Left lung (tissue), 10 donors: ENCODE measurements around the gene EHBP1. TPM values are rescaled to one million over a fixed set of nuclear protein-coding genes. Genes with fewer than 3 reads are reported as not detected.

ENCODE experiments used
- ATAC-seq: fragments of 200-7000 bp; cut with Tn5 transposase; one replicate; pipeline ENCODE4 v1.9.1; 2020; ENCODE audit warnings: moderate library complexity
- DNase-seq, 4 donors: peaks; one replicate each; pipeline ENCODE4 v3.0.0-alpha.2; 2013 to 2020
- H3K27ac ChIP-seq, 2 donors: fragments of 200-600 bp; sonication (generic) in 1 of 2; one replicate each; pipeline versions ENCODE4 v1.5.0 to v1.8.0; 2020 to 2021
- H3K27me3 ChIP-seq, 2 donors: fragments of 200-600 bp; sonication (generic) in 1 of 2; one replicate each; pipeline versions ENCODE4 v1.5.0 to v1.8.0; 2020 to 2021
- H3K36me3 ChIP-seq, 2 donors: fragments of 200-600 bp; sonication (generic) in 1 of 2; one replicate each; pipeline versions ENCODE4 v1.5.0 to v1.8.0; 2020 to 2021
- H3K4me1 ChIP-seq, 2 donors: fragments of 200-600 bp; one replicate each; pipeline ENCODE4 v1.8.0; 2021
- H3K4me3 ChIP-seq, 2 donors: fragments of 200-600 bp; sonication (generic) in 1 of 2; one replicate each; pipeline versions ENCODE4 v1.5.0 to v1.8.0; 2020 to 2021; ENCODE audit warnings: mild to moderate bottlenecking in 1 of 2
- H3K9me3 ChIP-seq, 2 donors: fragments of 200-600 bp; sonication (generic) in 1 of 2; one replicate each; pipeline versions ENCODE4 v1.5.0 to v1.8.0; 2020 to 2021
- intact Hi-C, 2 donors: fragments of 100-400 bp; cut with DNase I; formaldehyde crosslinking; loops; one replicate each; pipeline versions ENCODE4 v1.11.2 to v1.14.2; 2022
- polyA plus RNA-seq, 6 donors: library from polyadenylated mRNA; unstranded; fragments of 120-200 nt; gene quantifications; one replicate each; pipeline ENCODE4 v1.2.1, GENCODE V29; 2013; ENCODE audit not compliant: insufficient read length in 6 of 6
- total RNA-seq, 2 donors: library from RNA; stranded (reverse); fragmentation: NEBNext Ultra II Directional; extraction: Animal tissue kit (Norgen Biotek cat#: 25700); gene quantifications; one replicate each; pipeline ENCODE4 v1.2.1, GENCODE V29; 2021
- TF ChIP-seq, protein P1 (sequence below), 2 donors: fragments of 200-600 bp; sonication (generic) in 1 of 2; IDR thresholded peaks; one replicate each; pipeline versions ENCODE4 v1.5.0 to v1.8.0; 2021; ENCODE audit warnings: antibody characterized with exemption in 2 of 2
- donor health status: DM: no; HTN: yes; CAD: no.
- donor health status: DM: no; HTN: no; CAD: no.

Gene EHBP1
- total and polyA plus RNA-seq, 8 donors: 35.4 to 48.9 (median 38.9) TPM

DNA sequence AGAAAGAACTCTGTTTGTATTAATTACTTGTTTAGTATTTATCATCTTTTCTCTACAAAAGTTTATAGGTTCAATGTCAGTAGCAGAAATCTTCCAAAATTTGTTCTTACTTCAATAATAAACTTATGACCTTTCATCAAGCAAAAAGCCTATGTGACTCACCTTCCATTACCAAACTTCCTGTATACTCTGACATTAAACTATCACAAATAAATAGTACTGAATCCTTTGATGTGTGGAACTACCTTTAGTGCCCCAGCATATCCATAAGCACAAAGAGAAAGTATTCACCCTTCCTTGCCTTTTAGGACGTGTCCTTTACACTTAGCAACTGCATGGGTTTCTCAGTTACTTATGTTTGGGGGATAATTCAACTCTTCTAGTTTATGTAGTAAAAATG lies 166.0 kb downstream of the EHBP1 start:
- ATAC-seq: no peak
- peaks cover 0 to 40% of the 10 kb centered on the region in 2 donors for H3K36me3 ChIP-seq
- peaks cover 0 to 22% of the 10 kb centered on the region in 2 donors for H3K9me3 ChIP-seq
- no peak overlapping the region for H3K27ac ChIP-seq
- intact Hi-C loops: no loop called here
- H3K4me3 ChIP-seq: no peak overlapping the region
- H3K27me3 ChIP-seq: no peaks in the 10 kb centered on the region
- no peaks in the 10 kb centered on the region for H3K4me1 ChIP-seq
- no peak for DNase-seq
- TF ChIP-seq, protein P1, sequence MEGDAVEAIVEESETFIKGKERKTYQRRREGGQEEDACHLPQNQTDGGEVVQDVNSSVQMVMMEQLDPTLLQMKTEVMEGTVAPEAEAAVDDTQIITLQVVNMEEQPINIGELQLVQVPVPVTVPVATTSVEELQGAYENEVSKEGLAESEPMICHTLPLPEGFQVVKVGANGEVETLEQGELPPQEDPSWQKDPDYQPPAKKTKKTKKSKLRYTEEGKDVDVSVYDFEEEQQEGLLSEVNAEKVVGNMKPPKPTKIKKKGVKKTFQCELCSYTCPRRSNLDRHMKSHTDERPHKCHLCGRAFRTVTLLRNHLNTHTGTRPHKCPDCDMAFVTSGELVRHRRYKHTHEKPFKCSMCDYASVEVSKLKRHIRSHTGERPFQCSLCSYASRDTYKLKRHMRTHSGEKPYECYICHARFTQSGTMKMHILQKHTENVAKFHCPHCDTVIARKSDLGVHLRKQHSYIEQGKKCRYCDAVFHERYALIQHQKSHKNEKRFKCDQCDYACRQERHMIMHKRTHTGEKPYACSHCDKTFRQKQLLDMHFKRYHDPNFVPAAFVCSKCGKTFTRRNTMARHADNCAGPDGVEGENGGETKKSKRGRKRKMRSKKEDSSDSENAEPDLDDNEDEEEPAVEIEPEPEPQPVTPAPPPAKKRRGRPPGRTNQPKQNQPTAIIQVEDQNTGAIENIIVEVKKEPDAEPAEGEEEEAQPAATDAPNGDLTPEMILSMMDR (IDR thresholded peaks at IDR 0.05): no peak

DNA sequence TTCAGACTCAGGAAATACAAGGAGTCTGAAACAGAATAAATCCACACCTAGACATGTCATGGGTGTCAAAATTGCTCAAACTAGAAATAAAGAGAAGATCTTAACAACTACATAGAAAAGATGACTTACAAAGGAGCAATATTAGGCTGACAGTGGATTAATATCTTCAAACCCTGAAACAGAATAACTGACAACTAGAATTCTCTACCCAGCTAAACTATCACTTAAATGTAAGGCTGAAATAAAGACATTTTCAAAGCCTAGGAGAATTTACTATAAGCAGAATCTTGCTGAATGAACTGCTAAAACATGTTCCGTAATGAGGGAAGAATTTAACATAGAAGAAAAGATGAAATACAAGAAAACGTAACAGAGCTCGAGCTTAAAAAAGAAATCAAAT lies 168.1 kb downstream of the EHBP1 start:
- DNase-seq: no peak
- TF ChIP-seq, protein P1 (IDR thresholded peaks at IDR 0.05): no peak
- Histone ChIP-seq H3K27me3 (no peaks in the 10 kb centered on the region), H3K27ac (no peak overlapping the region), H3K4me3 (no peak overlapping the region), H3K9me3 (peaks cover 0 to 24% of the 10 kb centered on the region in 2 donors), H3K4me1 (no peaks in the 10 kb centered on the region), H3K36me3 (peaks cover 0 to 35% of the 10 kb centered on the region in 2 donors)
- intact Hi-C loops: no loop called here
- no peak for ATAC-seq

DNA sequence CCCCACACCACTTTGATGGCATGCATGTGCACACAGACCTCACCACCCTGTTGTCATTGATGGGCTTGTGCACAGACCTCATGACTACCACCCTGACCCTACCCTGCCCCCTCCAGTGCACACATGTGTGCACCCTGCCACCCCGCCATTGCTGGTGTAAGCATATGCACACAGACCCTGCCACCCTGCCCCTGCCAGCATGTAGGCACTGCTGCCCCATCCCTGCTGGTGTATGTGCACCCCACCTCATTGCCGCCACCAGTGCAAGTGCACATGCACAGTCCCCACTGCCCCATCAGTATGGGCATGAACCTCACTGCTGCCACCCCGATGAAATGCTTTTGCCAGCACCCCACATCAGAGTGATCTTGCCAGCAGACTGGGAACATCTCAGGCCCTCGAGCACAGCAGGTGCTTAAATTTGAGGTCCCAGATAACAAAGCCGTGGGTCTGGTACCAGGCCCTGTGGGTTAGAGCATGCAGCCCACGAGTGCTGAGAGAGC lies 169.4 kb downstream of the EHBP1 start:
- Histone ChIP-seq H3K27me3 (no peaks in the 10 kb centered on the region), H3K4me1 (no peaks in the 10 kb centered on the region), H3K27ac (no peak overlapping the region), H3K36me3 (peaks cover 0 to 35% of the 10 kb centered on the region in 2 donors), H3K9me3 (peaks cover 0 to 27% of the 10 kb centered on the region in 2 donors), H3K4me3 (no peak overlapping the region)
- DNase-seq (no peak), ATAC-seq (no peak)
- intact Hi-C loops: no loop called here
- TF ChIP-seq, protein P1 (IDR thresholded peaks at IDR 0.05): no peak

DNA sequence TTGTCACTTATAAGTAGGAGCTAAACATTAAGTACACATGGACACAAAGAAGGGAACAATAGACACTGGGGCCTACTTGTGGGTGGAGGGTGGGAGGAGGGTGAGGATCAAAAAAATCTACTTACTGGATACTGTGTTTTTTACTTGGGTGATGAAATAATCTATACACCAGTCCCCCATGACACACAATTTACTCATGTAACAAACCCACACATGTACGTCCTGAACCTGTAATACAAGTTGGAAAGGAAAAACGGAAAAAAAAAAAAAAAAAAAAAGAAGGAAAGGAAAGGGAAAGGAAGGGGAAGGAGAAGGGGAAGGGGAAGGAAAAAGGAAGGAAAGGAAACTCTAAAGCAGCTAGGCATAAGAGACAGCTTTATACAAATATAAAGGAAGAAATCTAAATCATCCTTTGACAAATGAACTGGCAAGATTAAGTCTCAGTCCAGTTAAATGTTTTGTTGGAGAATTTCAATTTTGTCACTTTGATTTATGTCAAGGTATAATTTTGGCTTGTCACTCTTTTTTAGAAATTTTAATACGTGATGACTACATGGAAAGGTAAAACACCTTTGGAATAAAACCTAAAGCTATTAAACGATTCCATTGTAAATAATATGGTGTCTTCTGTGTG lies 175.8 kb downstream of the EHBP1 start:
- H3K27me3 ChIP-seq: no peaks in the 10 kb centered on the region
- TF ChIP-seq, protein P1 (IDR thresholded peaks at IDR 0.05): no peak
- H3K9me3 ChIP-seq: peaks cover 0 to 6% of the 10 kb centered on the region in 2 donors
- H3K4me3 ChIP-seq: no peak overlapping the region
- H3K27ac ChIP-seq: no peak overlapping the region
- no peak for DNase-seq
- peaks cover 0 to 10% of the 10 kb centered on the region in 2 donors for H3K36me3 ChIP-seq
- intact Hi-C loops: no loop called here
- H3K4me1 ChIP-seq: no peaks in the 10 kb centered on the region
- no peak for ATAC-seq

DNA sequence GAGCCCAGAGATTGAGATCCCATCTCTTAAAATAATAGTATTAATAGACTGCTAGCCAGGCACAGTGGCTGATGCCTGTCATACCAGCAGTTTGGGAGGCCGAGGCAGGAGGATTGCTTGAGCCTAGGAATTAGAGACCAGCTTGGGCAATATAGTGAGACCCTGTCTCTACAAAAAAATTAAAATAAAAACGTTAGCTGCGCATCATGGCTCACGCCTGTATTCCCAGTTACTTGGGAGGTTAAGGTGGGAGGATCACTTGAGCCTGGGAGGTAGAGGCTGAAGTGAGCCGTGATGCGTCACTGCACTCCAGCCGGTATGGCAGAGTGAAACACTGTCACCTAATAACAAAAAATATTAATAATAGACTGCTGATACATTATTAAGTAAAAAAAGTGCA lies 178.1 kb downstream of the EHBP1 start:
- no peak for ATAC-seq
- TF ChIP-seq, protein P1 (IDR thresholded peaks at IDR 0.05): no peak
- no peak for DNase-seq
- H3K9me3 ChIP-seq: peaks cover 0 to 4% of the 10 kb centered on the region in 2 donors
- H3K27ac ChIP-seq: no peak overlapping the region
- intact Hi-C loops: no loop called here
- H3K4me3 ChIP-seq: no peak overlapping the region
- H3K36me3 ChIP-seq: no peaks in the 10 kb centered on the region
- H3K27me3 ChIP-seq: no peaks in the 10 kb centered on the region
- H3K4me1 ChIP-seq: no peaks in the 10 kb centered on the region
